RWPE2 (cell line): ENCODE results near the gene SERPINB6.

ENCODE experiments used
- ATAC-seq: fragments of 200-7000 bp; cut with Tn5 transposase; 3 replicates; pipeline ENCODE4 v1.9.1; 2021; ENCODE audit warnings: low read depth
- DNase-seq: peaks from one replicate; pipeline ENCODE4 v3.0.0-alpha.2; 2020; ENCODE audit warnings: low spot score
- H3K27ac ChIP-seq: fragments of 450-650 bp; 2 replicates; pipeline ENCODE4 v1.5.1; 2017; ENCODE audit warnings: mild to moderate bottlenecking; ENCODE audit not compliant: poor library complexity, severe bottlenecking
- H3K27me3 ChIP-seq: fragments of 250-450 bp; sonication (Bioruptor Pico); 2 replicates; pipeline ENCODE4 v1.5.1; 2021; ENCODE audit warnings: mild to moderate bottlenecking, moderate library complexity; ENCODE audit not compliant: insufficient read depth, poor library complexity, severe bottlenecking
- H3K36me3 ChIP-seq: fragments of 250-450 bp; sonication (Bioruptor Pico); 2 replicates; pipeline ENCODE4 v1.5.1; 2020; ENCODE audit warnings: low read depth, mild to moderate bottlenecking, moderate library complexity
- H3K4me1 ChIP-seq: fragments of 250-450 bp; sonication (Bioruptor Pico); 2 replicates; pipeline ENCODE4 v1.5.1; 2021; ENCODE audit warnings: mild to moderate bottlenecking, moderate library complexity; ENCODE audit not compliant: insufficient read depth, poor library complexity, severe bottlenecking
- H3K4me3 ChIP-seq: fragments of 250-450 bp; sonication (Bioruptor Pico); 2 replicates; pipeline ENCODE4 v1.5.1; 2021; ENCODE audit warnings: mild to moderate bottlenecking, moderate library complexity; ENCODE audit not compliant: severe bottlenecking
- H3K9me3 ChIP-seq: fragments of 250-450 bp; sonication (Bioruptor Pico); 2 replicates; pipeline ENCODE4 v1.5.1; 2021; ENCODE audit warnings: mild to moderate bottlenecking, moderate library complexity; ENCODE audit not compliant: severe bottlenecking
- TF ChIP-seq, protein P1 (sequence below): fragments of 450-650 bp; IDR thresholded peaks from one replicate; pipeline ENCODE4 v1.5.1; 2017; ENCODE audit warnings: mild to moderate bottlenecking, moderate library complexity; ENCODE audit not compliant: poor library complexity, severe bottlenecking

SERPINB6 gene

GRCh38 chr6:2959909-2960719, 11.3 kb downstream of the SERPINB6 start:
- ATAC-seq (peak; percentile 85), DNase-seq (no peak)
- H3K9me3 ChIP-seq = no peaks in the 10 kb centered on the region
- TF ChIP-seq, protein P1, sequence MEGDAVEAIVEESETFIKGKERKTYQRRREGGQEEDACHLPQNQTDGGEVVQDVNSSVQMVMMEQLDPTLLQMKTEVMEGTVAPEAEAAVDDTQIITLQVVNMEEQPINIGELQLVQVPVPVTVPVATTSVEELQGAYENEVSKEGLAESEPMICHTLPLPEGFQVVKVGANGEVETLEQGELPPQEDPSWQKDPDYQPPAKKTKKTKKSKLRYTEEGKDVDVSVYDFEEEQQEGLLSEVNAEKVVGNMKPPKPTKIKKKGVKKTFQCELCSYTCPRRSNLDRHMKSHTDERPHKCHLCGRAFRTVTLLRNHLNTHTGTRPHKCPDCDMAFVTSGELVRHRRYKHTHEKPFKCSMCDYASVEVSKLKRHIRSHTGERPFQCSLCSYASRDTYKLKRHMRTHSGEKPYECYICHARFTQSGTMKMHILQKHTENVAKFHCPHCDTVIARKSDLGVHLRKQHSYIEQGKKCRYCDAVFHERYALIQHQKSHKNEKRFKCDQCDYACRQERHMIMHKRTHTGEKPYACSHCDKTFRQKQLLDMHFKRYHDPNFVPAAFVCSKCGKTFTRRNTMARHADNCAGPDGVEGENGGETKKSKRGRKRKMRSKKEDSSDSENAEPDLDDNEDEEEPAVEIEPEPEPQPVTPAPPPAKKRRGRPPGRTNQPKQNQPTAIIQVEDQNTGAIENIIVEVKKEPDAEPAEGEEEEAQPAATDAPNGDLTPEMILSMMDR = no peak
- peak overlapping the region; percentile 5 for H3K27ac ChIP-seq
- H3K27me3 ChIP-seq = no peaks in the 10 kb centered on the region
- no peak overlapping the region for H3K4me3 ChIP-seq
- peaks cover 3% of the 10 kb centered on the region for H3K4me1 ChIP-seq
- H3K36me3 ChIP-seq = peaks cover 8% of the 10 kb centered on the region

- H3K27ac ChIP-seq = no peak overlapping the region
- TF ChIP-seq, protein P1 = no peak
- ATAC-seq = no peak
Observed at GRCh38 chr6:2958776-2959175, 12.6 kb downstream of the SERPINB6 start.

GRCh38 chr6:2958331-2958711, 13.0 kb downstream of the SERPINB6 start:
- Histone ChIP-seq H3K4me1 (peaks cover 3% of the 10 kb centered on the region), H3K4me3 (no peak overlapping the region), H3K9me3 (no peaks in the 10 kb centered on the region), H3K27me3 (no peaks in the 10 kb centered on the region), H3K27ac (no peak overlapping the region), H3K36me3 (peaks cover 16% of the 10 kb centered on the region)
- DNase-seq = no peak
- no peak for ATAC-seq
- TF ChIP-seq, protein P1 = no peak

More at GRCh38 chr6:2958776-2959175, 12.6 kb downstream of the SERPINB6 start:
- H3K27me3 ChIP-seq = no peaks in the 10 kb centered on the region
- H3K36me3 ChIP-seq = peaks cover 13% of the 10 kb centered on the region
- H3K4me1 ChIP-seq = peaks cover 3% of the 10 kb centered on the region
- no peak overlapping the region for H3K4me3 ChIP-seq
- no peaks in the 10 kb centered on the region for H3K9me3 ChIP-seq
- DNase-seq = no peak

GRCh38 chr6:2957696-2958330, 13.6 kb downstream of the SERPINB6 start:
- peaks cover 3% of the 10 kb centered on the region for H3K4me1 ChIP-seq
- DNase-seq (no peak), ATAC-seq (no peak)
- H3K27ac ChIP-seq = no peak overlapping the region
- no peak overlapping the region for H3K4me3 ChIP-seq
- no peaks in the 10 kb centered on the region for H3K27me3 ChIP-seq
- H3K36me3 ChIP-seq = peaks cover 21% of the 10 kb centered on the region
- H3K9me3 ChIP-seq = no peaks in the 10 kb centered on the region
- TF ChIP-seq, protein P1 = no peak
